ENCODE data around the gene TMPRSS4.

The TMPRSS4 gene, protein sequence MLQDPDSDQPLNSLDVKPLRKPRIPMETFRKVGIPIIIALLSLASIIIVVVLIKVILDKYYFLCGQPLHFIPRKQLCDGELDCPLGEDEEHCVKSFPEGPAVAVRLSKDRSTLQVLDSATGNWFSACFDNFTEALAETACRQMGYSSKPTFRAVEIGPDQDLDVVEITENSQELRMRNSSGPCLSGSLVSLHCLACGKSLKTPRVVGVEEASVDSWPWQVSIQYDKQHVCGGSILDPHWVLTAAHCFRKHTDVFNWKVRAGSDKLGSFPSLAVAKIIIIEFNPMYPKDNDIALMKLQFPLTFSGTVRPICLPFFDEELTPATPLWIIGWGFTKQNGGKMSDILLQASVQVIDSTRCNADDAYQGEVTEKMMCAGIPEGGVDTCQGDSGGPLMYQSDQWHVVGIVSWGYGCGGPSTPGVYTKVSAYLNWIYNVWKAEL

DNA sequence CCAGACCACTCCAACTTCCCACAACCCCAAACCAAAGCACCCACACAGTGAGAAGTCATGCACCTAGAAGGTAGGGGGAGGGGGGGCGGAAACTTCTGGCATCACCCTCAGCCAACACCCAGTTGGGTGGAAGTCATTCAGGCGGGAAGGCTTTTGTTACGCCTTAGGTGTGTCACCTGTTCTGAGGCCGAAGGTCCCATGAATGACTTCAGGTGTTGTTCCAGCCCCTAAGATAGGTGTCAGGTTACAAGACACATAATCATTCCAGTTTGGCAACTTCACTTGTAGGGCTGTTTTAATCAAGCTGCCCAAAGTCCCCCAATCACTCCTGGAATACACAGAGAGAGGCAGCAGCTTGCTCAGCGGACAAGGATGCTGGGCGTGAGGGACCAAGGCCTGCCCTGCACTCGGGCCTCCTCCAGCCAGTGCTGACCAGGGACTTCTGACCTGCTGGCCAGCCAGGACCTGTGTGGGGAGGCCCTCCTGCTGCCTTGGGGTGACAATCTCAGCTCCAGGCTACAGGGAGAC lies at the start of gene TMPRSS4:
Gene TMPRSS4 (plus strand): TSS at position 325 of the 528 bp plus-strand sequence. CDS start 225 bp downstream, outside the sequence.
- DNase-seq (ENCODE audit: low spot score) = peak; percentile 75

DNA sequence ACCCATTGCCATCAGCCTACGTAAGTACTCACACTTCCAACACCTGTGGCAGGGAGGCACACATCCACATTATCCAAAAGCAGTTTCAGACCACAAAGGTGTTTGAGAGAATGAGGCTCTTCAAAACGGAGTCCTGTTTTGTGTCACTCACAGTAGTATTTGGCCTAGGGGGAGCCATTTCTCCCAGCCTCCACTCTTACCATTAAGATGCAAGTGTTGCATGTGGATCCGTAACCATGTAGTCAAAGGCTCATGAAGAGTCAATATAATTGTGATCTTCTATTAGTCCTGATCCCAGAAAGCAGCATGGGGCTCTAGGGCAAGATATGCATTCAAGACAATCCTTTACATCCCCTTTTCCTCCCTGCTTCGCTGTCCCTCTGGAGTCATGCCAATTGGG lies 49.2 kb upstream of the TMPRSS4 start:
- DNase-seq (ENCODE audit: low spot score) = no peak

DNA sequence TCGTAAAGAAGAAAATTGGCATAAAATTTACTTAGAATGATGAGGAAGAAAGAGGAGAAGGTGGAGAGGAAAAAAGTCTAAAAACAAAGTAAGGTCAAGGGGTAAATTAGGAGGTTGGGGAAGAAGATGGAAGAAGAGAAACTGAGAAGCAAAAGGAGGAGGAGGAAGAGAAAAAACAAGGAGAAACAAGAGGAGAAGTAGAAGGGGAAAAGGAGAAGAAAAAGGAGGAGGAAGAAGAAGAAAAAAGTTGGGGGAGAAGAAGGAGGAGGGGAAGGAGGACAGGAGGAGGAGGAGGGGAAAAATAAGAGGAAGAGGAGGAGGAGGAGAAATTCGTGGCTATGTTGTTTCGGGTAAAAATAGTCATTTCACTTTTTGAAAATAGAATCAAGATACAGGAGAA lies 48.3 kb upstream of the TMPRSS4 start:
- no peak for DNase-seq (ENCODE audit: low spot score)

DNA sequence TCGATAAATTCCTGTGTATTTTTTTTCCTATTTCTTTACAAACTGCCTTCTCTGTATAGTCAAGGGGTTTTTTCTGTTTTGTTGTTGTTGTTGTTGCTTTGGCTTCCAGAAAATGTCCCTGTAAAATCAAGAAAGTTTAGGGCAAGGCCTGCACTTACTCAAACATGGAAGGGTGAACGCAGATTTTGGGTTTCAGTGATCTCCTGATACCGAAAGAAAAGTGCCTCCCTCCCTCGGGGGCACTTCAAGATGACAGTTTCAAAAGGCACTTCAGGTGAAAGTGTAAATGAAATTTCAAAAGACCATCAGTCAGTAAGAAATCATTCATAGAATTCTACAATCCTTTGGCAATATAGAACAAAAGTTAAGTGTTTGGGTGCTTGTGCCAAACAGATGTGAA lies 43.4 kb upstream of the TMPRSS4 start:
- DNase-seq (ENCODE audit: low spot score) = no peak

DNA sequence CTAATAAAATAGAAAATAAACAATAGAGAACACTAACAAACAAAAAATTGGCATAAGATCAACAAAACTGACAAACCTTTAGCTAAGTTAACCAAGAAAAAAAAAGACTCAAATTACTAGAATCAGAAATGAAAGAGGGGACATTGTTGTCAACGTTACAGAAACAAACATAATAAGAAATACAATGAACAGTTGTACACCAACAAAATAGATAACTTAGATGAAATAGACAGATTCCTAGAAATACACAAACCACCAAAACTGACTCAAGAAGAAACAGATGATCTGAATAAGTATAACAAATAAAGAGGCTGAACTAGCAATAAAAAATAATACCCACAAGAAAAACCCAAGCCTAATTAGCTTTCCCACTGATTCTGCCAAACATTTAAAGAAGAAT lies 34.7 kb upstream of the TMPRSS4 start:
- no peak for DNase-seq (ENCODE audit: low spot score)

DNA sequence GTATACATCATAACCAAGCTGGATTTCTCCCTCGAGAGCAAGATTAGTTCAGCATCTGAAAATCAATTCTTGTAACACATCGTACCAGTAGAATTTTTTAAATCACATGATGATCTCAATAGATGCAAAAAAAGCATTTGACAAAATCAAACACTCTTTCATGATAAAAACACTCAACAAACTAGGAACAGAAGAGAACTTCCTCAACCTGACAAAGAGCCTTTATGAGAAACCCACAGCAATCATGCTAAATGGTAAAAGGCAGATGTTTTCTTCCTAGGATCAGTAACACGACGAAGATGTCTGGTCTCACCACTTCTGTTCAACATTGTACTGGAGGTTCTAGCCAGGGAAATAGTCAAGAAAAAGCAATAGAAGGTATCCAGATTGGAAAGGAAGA lies 34.1 kb upstream of the TMPRSS4 start:
- no peak for DNase-seq (ENCODE audit: low spot score)

DNA sequence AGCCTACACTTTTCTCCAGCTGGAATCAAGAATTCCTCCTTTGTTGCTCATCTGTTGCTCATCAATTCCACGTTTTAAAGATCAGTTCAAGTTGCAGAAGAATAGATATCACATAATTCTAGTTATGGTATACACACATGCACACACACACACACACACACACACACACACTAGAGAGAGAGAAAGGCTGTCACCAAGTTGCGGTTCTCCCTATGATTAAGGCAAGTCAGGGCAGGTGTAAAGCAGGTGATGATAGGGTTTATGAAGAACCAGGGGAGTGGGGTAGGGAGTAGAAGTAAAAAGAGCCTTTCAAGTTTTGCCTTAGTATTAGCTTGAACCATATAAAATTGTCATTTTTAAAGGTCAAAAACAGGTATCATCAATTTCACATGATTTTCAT lies 31.7 kb upstream of the TMPRSS4 start:
- DNase-seq (ENCODE audit: low spot score) = no peak

DNA sequence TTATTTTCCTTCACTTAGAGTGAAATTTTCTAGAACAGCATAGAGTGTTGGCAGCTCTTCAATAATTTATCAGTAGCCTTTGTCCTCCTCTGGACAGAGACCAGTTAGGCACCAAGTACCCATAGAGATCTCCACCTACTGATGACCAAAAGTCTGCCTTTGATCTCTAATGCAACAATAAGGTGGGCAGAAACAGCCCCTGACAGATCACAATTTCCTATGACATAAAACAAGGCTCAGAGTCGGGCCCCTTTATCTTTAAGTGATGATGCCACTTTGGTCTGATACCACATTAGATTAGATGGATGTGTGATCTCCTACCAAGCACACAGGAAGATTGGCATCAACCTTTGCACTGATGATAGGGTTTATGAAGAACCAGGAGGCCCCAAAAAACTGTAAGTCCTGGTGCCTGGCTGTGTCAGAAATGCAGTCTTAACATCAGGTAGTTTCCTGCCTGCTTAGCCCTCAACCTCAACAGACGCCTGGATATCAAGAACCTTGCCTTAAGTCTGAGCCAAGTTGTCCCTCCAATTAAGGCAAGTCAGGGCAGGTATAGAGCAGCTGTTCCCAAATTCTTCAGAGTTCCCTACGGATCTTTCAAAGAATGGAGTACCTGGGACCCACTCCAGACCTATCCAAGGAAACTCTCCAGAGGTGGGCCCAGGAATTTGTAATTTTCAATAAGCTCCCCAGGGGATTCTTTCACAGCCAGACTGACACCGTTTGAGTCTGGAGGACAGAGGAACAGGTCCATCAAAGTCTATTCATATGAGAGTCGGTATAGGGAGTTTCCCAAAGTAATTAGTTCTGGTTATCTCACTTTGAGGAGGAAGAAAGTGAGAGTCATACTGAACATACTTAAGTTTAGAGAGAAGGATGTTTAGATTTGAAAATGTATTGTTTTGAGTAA lies 30.6 kb upstream of the TMPRSS4 start:
- DNase-seq (ENCODE audit: low spot score) = no peak

DNA sequence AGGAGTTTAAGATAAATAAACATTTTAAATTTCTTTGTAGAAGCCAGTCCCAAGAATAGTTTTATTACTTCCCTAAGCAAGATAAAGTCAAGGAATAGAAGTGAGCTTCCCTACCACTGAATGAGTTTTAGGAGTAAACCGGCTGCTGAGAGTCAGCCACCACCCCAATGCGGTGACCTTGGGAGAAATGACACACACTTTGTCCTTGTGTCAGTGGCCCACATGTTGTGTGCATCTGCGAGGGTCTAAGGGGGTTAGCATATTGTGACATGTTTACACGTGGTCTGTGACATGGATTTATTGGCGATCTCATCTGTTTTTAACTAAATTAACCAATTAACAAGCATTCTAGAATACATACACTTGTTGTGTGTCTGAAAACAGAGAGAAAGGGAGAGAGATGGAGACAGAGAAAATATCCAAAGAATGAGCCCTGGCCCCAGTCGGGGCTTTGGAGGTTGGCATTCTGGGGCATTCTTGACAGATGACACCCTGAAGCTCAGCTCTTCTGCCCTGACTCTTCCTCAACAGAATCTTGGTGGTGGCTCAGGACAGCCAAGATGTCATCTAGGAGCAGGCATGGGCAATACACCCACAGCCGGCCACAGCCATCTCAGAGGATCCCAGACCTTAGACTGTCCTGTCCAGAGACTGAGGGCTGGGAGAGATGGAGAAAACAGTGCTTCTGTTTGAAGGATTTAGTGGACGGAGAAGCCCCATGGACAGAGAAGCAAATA lies 29.7 kb upstream of the TMPRSS4 start:
- no peak for DNase-seq (ENCODE audit: low spot score)

DNA sequence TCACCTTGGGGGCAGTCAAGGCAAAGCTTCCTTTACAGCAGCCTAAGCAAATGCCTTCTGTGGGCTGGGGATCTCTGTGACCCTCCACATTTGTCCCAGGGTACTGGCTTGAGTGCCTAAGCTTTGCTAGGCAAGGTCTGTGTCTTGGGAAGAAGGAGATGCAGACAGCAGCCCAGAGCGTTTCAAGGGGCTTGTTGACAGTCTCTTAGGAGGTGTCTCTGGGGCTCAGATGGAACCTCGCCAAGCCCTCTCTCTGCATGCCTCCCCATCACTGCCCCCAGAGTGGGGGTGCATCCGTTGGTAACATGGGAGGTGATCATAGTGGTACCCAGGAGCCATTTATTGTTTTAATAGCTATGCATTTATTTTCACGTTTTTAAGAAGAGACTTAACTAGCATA lies 29.1 kb upstream of the TMPRSS4 start:
- no peak for DNase-seq (ENCODE audit: low spot score)

DNA sequence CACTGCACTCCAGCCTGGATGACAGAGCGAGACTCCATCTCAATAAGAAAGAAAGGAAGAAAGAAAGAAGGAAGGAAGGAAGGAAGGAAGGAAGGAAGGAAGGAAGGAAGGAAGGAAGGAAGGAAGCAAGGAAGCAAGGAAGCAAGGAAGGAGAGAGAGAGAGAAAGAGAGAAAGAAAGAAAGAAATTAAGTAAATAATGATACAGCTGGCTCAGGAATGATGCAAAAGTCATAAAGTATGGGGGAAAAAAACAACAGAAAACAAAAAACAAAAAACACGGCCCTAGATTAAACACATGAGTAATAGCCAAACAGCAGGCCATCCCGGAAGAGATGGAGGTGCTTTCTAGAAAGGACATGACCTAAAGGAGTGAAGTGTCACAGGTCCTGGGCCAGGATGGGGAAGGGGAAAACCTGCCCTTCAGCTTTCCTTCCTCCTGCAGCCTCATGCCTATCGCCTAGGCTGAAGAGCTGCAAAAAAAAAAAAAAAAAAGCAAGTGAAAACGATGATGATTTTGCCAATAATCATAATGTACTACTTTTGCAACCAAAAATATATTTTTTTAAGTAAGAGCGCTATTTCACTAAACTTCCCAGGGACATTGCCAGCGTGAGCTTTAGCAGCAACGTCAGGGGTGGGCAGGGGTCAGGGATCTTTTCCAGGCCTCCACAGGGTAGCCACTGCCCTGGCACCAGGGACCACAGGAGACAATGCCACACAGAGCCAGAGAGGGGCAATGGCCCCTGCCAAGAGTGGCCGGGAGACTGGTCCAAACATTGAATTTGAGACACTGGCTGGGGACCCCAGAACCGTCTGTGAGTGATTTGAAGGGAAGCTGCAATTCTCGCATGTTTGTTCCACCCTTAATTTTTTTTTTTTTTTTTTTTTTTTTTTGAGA lies 28.2 kb upstream of the TMPRSS4 start:
- DNase-seq (ENCODE audit: low spot score) = no peak

DNA sequence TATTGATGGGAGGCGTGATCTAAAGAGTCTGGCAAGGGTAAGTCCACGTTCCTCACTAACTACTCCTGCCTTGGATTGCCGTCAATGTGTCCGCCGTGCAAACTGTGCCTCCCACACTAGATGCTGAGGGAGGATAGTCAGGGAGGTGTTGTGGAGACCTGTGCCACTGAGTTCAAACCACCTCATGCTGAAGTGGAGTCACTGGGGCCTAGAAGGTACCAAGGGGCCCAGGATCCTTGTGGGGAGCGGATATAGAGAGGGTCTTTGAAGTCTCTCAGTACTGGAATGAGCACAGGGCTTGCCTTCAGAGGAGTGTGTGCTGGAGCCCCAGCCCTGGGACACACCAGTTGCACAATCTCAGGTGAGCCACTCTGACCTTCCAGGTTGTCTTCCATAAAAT lies 27.1 kb upstream of the TMPRSS4 start:
- no peak for DNase-seq (ENCODE audit: low spot score)

DNA sequence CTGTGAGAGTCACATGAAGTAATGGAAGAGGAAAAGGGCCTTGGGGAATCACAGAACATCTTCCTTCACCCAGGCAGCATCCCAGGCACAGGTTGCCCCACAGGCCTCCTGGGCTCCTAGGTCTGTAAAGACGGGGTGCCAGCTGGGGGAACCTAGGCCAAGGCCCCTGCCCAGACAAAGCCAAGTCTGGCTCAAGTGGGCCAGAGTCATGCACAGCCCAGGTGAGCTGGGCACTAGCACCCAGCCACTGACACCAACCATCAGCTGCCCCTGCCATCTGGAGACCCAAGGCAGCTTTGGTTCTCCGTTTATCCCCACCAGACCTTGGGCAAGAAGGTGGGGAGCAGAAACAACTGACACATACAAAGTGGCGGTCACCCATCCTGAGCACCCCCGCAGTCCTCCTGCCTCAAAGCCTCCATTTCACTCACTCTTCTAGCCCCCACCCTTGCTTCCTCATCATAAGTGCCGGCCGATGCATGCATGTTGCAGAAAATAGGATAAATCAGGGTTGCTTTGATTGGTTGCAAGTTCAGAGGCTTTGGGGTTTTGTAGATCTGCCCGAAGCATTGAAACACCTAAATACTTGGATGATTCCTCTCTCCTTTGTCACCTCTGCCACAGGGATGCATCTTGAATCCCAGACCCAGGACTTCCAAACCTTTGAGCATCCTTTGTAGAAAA lies 26.5 kb upstream of the TMPRSS4 start:
- DNase-seq (ENCODE audit: low spot score) = no peak

DNA sequence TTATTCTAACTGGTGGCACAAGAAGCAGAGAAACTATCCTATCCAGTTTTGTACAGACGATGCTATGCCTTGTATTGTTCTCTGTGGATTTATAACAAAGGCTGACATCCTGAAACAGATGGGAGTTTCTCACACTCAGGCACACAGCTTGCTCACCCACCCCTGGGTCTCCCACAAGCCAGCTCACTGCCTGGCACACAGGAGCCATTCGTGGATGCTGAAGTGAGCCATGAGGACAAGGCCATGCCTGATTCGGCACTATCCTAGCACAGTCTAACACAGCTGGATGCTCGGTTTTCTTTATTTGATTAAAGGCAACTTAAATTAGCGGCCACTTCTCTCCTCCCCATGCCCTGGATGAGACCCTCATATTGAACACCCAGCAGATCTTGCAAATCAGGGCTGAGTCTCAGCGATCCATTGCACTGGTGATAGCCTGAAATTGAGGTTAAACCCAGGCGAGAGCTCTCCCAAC lies 25.7 kb upstream of the TMPRSS4 start:
- DNase-seq (ENCODE audit: low spot score) = no peak

DNA sequence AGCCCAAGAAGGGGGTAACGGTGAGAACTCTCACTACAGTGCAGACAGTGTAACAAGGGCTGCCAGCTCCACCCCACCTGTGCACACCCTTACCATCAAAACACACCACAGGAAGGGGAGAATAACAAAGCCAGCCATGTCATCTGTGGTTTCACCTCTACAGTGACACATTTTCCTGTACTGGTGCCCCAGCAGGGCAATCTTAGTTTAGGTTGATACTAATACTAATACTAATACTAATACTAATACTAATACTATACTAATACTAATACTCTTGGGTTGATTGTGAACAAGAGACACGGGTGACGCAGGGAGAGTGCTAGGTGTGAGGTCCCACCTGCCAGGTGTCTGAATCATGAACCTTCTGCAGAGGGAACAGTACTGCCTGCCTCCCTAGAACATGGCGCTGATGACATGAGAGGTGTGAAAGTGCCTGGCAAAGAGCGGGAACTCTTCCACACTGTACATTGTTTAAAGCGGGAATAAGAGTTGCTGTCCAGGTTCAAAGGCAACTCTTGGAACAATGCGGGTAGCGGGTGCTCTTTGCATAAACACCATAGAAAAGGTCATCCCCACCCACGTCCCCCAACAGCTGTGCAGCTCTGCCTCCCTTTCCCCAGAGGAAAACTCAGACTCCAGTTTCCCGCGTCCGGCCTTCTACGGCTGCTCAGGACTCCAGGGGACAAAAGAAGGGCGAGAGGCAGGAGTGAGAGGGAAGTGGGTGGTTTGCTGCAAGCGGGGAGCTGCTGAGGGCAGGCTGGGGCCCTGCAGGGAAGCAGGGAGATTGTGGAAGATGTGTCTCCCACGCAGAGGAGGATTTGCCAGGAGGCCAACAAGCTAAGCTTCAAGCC lies 25.0 kb upstream of the TMPRSS4 start:
- no peak for DNase-seq (ENCODE audit: low spot score)

DNA sequence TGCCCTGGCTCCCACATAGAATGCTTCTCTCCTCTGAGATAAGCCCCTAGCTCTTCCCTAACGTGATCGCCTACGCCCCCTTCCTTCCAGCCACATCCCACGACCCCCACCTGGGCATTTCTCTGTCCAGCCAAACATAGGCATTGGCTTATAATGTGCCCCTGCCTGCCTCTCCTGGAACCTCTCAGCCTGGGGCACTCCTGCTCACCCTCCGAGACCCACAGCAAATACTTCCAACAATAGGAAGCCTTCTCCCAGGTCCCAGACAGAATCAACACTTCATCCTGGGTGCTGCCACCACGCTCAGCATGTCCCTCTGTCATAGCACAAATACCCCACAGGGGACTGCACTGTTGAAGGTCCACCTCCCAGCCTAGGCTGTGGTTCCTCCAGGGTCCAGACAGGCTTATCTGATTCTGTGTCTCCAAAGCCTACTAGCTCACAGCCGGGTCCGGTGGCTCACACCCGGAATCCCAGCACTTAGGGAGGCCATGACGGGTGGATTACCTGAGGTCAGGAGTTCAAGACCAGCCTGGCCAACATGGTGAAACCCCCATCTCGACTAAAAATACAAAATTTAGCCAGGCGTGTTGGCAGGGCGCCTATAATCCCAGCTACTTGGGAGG lies 24.2 kb upstream of the TMPRSS4 start:
- DNase-seq (ENCODE audit: low spot score) = no peak

DNA sequence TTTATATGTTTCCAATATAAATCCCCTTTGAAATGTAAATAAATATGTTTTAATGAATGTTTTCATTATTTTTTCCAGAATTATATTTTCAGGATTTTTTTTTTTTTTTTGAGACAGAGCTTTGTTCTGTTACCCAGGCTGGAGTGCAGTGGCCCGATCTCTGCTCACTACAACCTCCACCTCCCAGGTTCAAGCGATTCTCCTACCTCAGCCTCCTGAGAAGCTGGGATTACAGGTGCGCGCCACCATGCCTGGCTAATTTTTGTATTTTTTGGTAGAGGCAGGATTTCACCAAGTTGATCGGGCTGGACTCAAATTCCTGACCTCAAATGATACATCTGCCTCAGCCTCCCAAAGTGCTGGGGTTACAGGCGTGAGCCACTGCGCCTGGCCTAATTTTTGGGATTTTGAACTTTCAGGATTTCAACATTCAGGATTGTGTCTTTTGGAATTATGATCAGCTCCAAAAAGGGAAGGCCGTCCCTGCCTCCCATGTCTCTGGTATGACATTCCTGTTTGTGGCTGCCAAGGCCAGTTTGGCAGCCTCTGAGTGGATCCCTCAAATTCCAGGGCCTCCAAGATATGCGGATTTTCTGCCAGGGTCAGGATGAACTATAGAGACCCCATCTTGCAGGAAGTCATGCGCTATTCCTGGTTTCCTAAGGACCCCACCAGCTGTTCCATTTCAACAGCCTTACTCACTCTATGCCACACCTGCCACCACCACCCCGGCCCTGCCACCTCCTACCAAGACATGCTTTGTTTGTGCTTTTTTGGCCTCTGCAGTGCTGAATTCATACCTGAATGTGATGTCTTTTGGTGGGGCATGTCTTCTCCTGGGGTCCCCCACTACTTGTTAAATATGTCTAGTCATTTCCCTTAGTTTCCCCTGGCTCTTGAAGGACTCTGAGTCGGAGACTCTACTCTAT lies 21.9 kb upstream of the TMPRSS4 start:
- no peak for DNase-seq (ENCODE audit: low spot score)

DNA sequence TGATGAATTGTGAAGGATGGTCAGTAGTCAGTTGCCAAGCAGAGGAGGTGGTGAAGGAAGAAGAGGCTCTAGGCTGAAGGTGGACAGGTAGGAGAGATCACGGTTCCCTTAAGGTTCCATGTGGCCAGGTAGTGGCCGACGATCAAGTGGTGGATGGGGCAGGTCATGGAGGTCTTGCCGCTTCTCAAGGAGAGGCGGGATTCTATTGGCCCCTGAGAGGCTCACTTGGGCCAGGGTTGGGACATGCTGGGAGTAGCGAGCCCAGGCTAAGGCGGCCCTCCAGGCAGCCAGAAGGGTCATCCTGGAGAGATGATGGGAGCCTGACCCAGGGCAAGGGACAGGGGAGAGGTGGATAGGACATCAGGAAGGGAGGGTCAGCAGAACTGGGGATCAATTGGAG lies 20.9 kb upstream of the TMPRSS4 start:
- no peak for DNase-seq (ENCODE audit: low spot score)
